Hippocampal formation (tissue), 2 donors: Measurements from ENCODE around the gene OSBP.
A peak's percentile ranks its signal among the peaks of the same experiment; 100 is the strongest.
"Not testable (repeated sequence)": the region's sequence is repeated elsewhere in the genome, so short reads cannot be mapped to it uniquely, and the experiment has no call there.

Experiments used
- DNase-seq, 2 donors: peaks; one replicate each; lab custom pipeline; 2025; lab: John Stamatoyannopoulos, UW

OSBP gene

DNA sequence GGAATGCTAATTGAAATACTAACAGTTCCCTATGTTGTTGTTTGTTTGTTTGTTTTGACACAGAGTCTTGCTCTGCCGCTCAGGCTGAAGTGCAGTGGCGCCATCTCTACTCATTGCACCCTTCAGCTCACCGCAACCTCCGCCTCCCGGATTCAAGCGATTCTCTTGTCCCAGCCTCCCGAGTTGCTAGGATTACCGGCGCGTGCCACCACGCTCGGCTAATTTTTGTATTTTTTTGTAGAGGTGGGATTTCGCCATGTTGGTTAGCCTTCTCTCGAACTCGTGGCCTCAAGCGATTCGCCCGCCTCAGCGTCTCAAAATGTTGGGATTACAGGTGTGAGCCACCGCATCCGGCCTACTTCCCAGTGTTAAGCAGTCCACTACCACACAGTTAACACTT lies 62.3 kb downstream of the OSBP start:
- DNase-seq: no peak

GRCh38 chr11:59552844-59553243 lies 62.7 kb downstream of the OSBP start:
- DNase-seq: no peak

- peak; percentile 13 to 56 for DNase-seq
Measured at GRCh38 chr11:59551659-59552521, 63.7 kb downstream of the OSBP start.

DNA sequence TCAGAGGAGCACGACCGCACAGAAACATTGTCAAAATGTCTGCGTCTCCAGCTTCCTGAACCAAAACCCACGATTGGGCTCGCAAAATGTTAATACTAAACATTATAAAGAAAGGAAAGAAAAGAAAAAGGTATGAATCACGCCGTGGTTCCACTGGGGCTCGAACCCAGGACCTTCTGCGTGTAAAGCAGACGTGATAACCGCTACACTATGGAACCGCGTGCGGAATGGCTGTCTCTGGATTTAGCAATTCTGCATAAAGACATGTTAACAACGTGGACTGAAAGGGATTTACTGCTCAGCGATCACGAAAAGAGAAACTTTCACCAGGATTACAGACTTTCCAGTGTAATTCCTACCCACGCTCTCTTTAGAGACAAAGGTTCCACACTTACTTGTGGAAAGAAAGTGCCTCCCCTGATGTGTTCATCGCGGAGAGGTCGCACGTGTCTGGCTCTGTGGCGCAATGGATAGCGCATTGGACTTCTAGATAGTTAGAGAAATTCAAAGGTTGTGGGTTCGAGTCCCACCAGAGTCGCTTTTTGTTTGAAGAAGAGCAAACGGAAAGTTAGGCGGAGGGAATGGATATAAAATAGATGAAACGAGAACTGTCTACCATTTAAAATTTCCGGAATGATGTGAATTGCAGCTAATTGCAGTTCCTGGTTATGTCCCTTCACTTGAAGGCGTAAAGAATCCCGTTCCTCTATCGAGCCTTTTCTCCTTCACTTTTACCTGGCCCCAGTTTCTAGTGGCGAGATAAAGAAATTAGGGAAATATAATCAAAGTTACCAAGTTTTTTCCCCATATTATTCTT lies 64.5 kb downstream of the OSBP start:
- peak; percentile 65 to 82 for DNase-seq

DNA sequence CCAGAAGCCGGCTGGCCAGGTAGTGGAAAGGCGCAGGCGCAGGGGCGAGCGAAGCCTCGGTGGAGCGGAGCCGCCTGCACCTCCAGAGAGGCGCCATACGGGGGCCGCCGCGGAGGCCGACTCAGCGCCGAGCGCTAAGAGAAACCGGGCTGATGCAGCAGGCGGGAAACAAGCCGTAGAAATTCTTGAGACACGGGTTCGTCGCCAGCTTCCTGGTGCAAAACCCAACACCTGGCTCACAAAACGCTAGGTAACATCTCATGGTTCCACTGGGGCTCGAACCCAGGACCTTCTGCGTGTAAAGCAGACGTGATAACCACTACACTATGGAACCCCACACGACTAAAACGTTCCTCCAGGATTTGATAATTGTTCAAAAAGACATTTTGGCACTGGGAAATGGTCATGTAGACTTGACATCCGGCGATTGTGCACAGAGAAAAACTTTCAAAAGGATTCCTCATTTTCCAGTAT lies 65.2 kb downstream of the OSBP start:
- peak; percentile 65 to 76 for DNase-seq

GRCh38 chr11:59548309-59548656 lies 67.3 kb downstream of the OSBP start:
- no peak for DNase-seq

DNA sequence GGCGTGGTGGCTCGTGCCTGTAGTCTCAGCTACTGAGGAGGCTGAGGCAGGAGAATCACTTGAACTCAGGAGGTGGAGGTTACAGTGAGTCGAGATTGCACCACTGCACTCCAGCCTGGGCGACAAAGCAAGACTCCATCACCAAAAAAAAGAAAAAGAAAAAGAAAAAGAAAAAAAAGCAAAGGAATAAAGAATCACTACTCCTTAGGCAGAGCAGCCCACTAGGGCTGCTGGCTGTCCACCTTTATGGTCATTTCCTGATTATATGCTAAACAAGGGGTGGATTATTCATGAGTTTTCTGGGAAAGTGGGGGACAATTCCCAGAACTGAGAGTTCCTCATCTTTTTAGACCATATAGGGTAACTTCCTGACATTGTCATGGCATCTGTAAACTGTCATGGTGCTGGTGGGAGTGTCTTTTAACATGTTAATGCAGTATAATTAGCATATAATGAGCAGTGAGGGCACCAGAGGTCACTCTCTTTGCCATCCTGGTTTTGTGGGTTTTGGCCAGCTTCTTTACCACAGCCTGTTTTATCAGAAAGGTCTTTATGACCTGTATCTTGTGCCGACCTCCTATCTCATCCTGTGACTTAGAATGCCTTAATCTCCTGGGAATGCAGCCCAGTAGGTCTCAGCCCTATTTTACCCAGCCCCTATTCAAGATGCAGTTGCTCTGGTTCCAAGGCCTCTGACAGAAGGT lies 67.8 kb downstream of the OSBP start:
- not testable (repeated sequence) for DNase-seq

- no peak for DNase-seq
Measured at GRCh38 chr11:59545179-59546020, 70.2 kb downstream of the OSBP start.

DNA sequence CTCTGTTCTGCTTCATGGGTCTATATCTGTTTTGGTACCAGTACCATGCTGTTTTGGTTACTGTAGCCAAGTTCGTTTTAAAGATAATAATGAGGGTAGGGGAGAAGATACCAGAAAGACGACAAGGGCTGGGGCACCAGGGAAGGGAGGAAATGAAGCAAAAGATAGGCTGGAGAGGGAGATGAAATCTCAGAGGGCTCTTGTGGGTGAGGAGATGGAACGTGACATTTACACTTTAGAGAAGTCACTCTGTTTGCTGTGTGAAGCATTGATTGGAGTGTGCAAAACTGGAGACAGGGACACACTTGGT lies 70.8 kb downstream of the OSBP start:
- DNase-seq: no peak

GRCh38 chr11:59543713-59544112 lies 71.9 kb downstream of the OSBP start:
- DNase-seq: not testable (repeated sequence)

DNA sequence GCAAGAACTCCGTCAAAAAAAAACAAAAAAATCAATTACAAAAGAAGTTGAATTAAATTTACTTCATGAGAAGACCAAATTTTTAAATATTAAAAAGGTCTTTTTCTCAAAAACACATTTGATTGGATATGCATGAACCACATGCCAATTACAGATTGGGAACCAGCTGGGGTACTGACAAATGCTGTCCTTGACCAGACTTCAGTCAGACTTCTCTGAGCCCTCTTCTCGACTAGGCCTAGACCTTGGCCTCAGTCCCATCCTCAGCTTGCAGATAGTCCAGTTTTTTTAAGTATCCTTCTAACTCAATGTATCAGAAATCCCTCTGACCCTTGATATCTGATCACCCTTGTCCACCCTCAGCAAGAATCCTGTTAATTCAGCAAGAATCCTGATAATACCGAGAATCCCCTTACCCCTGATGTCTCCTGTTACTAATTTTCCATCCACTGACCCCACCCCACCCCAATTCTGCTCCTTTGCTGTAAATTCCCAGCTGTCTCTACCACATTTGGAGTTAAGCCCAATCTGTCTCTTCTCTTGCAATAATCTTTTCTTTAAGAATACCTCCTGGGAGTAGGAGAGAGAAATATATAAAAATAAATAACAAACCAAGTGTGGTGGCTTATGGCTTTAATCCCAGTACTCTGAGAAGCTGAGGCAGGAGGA lies 73.3 kb downstream of the OSBP start:
- DNase-seq: no peak

- DNase-seq: no peak
Measured at GRCh38 chr11:59534676-59535075, 80.9 kb downstream of the OSBP start.

DNA sequence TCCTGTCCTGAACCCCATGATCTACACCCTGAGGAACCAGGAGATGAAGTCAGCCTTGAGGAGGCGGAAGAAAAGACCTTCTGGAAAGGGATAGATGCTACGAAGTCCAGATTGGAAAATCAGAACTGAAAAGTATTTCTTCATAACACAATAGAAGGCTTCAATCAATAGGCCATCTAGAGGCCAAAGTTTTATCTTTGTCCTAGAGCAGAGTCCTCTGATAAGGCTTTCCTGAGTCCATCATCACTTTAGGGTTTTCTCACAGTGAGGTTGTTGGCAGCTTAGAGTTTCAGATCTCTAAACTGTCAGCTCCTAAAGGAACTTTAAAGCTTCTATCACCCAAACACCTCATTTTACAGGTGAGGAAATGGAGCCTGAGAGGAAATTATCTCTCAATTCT lies 83.0 kb downstream of the OSBP start:
- DNase-seq: no peak

DNA sequence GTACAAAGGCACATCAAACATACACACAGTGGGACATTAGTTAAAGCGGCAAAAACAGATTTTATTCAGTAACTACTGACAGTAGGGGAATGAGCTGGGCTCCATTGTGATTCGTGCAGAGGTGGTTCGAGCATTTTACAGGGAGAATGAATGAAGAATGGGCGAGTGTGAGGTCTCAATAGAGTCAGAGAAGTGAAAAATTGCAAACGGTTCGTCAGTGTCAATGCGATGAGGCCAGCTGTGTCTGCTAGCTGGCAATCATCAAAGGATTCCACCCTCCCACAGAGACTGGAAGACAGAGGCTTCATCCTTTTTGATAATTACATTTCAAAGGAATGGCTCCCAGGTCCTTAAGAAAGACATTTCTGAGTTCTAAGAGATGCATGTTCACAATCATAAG lies 86.9 kb downstream of the OSBP start:
- DNase-seq: no peak
